G401 (cell line): ENCODE measurements around the gene NSMCE3. TPM values are rescaled to one million over a fixed set of nuclear protein-coding genes. Genes with fewer than 3 reads are reported as not detected.
A peak's percentile ranks its signal among the peaks of the same experiment; 100 is the strongest.

ENCODE experiments used
- DNase-seq: peaks from one replicate; pipeline ENCODE4 v3.0.0-alpha.2; 2015; ENCODE audit warnings: low spot score
- in situ Hi-C: cut with HindIII; loops from 2 replicates; pipeline ENCODE4 v1.10.0; 2016; ENCODE audit warnings: low sequenced_read_pairs, mixed read lengths
- total RNA-seq: library from RNA; depleted of rRNA; stranded (reverse); fragments of >200 nt; shearing (Covaris generic); gene quantifications from 2 replicates; pipeline ENCODE4 v1.2.3, GENCODE V29; 2014

The NSMCE3 gene
- total RNA-seq, 1 experiment from 2014 or later: 15.1 TPM

- in situ Hi-C loops: no loop called here
These were observed 2.6 kb upstream of the NSMCE3 start for GRCh38 chr15:29272219-29272618.

DNA sequence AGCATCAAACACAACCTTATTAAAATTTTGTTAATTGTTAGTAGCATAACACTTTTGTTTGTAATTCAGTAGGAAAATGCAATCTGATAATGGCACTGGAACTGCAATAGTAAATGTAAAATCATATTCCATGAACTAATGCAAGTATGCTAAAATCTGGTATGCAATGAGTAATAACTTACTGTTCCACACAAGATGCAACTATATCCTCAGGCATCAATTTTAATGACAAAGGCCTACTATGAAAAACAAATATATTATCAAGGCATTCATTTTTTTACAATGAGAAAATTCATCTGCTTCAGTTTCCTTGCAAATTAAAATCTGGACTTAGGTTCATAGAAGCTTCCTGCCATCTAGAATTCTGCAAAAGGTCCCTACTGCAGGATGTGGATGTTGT is 1.4 kb upstream of the NSMCE3 start:
- no peak for DNase-seq
- in situ Hi-C loops: no loop called here

More at GRCh38 chr15:29272219-29272618, 2.6 kb upstream of the NSMCE3 start:
- no peak for DNase-seq

DNA sequence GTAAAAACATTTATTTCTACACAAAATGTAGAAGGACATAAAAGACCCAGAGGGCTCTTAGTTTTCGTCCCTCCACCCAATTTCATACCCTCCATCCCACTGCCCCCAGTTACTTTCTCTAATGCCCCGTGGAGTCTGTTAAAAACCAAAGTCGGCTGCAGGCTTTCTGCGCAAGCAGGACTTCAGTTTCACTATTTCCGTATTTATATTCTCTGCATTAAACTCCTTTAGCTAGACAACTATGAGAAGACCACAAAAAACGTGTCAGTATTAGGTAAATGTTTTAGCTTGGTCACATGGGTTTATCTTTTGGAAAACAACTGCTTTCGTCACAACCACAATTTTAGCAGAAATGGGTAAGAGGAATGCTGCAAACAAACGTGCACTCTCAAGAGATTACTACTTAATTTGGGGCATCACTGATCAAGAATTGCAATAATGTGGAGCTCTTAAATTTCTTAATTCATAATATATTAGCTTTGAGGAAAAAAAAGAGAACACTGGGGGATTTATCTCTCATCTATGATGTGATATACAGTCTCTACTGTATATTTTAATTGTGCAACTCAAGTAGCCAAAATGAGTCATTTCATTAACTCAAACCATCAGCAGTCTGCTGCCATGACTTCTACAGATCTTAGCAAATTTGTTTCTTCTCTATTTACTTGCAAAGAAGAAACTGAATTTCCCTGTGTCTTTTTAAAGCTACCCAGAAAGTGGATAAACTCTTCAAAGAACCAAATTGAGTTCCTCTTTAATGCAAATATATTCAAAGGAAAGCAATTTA is 740 bp upstream of the NSMCE3 start:
- peak; percentile 67 for DNase-seq

DNA sequence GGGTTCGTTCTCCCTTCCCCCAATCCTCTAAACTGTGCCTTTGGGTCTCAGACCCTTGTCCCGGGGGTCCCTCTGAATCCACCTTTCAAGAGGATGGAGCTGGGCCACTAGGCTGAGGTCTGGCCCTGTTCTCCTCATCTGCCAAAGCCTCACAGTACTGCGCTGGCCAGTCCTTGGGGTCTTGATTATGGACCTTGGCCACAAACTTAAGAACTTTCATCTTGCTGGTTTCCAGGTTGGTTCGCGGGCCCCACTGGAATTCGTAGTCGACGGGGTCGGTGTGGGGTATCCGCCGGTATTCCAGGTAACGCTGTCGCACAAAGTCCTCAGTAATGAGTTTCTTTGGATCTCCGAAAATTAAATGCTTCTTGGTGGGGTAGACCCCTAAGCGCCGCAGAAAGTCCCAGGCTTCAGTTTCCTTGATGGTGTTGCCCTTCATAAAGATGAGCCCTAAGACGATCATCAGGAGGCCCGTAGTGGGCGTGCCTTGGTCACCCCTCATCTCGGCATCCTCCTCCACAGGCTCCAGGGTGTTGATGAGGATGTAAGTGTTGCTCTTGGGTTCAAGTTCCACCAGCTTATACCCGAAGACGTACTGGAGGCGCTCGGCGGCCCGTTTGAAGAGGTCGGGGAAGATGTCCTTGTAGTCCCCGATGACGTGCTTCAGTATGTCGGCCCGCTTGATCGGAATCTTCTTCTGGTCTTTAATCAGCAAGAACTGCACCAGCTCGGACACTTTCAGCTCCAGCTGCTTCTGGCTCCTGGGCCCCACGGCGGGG is 727 bp downstream of the NSMCE3 start:
- DNase-seq: peak; percentile 58

More for the DNA sequence above, 740 bp upstream of the NSMCE3 start:
- in situ Hi-C loops: no loop called here

GRCh38 chr15:29266052-29266582 is 3.5 kb downstream of the NSMCE3 start:
- in situ Hi-C loops: no loop called here
- peak; percentile 27 for DNase-seq

More for the DNA sequence above, 727 bp downstream of the NSMCE3 start:
- in situ Hi-C loops: no loop called here

GRCh38 chr15:29263289-29263688 is 6.3 kb downstream of the NSMCE3 start:
- in situ Hi-C loops: no loop called here
- no peak for DNase-seq

GRCh38 chr15:29262738-29263137 is 6.9 kb downstream of the NSMCE3 start:
- in situ Hi-C loops: no loop called here

DNA sequence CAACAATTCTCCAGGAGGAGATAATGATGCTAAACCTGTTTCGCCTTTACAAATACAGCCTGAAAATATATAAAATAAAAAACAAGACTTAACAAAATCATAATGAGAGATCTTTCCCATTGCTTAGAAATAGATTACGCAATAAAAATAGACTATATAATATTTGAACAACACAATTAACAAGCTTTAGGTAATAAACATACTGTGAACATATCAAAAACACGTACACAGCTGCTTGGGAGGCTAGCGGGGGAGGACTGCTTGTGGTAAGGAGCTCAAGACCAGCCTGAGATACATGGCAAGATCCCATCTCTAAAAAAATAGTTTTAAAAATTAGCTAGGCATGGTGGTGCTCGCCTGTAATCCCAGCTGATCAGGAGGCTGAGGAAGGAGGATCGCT is 8.7 kb downstream of the NSMCE3 start:
- in situ Hi-C loops: no loop called here
- no peak for DNase-seq

More at GRCh38 chr15:29262738-29263137, 6.9 kb downstream of the NSMCE3 start:
- DNase-seq: no peak

DNA sequence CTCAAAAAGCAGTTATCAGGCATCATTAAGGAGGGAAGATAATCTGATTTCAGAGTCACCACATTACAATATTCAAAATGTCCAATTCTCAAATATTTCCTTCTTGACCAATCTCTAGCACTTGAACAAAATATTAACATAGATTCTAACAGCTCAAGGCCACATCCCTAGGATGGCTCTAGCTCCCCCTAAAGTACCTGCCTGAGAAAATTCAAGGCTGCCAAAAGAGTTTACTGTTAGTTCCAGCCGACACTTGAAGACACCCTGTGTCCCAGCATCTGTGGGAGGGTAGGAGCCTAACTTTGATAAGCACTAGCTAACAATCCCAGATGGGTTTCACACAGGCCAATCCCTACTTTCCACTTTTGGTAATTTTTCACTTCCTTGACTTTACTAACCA is 10.4 kb downstream of the NSMCE3 start:
- in situ Hi-C loops: no loop called here
- no peak for DNase-seq

- in situ Hi-C loops: no loop called here
- DNase-seq: no peak
These were observed 17.4 kb downstream of the NSMCE3 start for GRCh38 chr15:29252234-29252633.

- in situ Hi-C loops: no loop called here
- DNase-seq: no peak
These were observed 25.1 kb downstream of the NSMCE3 start for GRCh38 chr15:29244544-29244943.

- no peak for DNase-seq
- in situ Hi-C loops: no loop called here
These were observed 25.5 kb downstream of the NSMCE3 start for GRCh38 chr15:29244123-29244522.

DNA sequence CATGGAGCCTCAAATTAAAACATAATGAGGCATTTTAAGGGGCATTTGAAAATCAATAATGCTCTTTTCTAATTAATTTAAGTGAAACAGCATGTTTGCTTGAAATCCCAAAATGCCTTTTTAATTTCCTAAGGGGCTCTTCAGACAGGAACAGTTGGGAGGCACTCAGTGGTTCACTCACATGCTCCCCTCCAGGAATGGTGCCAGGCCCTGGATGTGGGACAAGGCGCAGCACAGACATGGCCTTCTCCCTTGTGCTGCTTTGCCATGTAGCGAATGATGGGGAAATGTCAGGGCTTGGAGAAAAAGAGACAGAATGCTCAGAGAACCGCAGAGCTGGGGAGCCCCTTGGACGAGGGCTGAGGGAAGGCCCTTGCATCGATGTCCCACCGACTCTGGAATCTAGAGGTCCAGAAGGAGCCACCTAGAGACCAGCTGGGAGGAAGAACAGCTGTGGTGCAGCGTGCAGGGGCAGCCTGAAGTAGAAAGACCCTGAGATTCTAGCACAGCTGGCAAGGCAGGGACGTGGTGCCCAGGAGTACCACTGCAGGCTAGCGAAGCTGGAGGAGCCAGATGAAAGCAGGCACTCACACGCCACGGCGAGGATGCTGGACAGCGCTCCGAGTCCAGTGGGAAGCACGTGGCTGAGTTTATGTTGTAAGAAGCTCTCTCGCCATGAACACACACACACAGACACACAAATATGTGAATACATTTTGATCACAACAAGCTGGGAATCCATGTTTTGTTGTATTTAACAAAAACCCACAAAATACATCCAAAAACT is 27.0 kb downstream of the NSMCE3 start:
- in situ Hi-C loops: no loop called here
- DNase-seq: peak; percentile 30

DNA sequence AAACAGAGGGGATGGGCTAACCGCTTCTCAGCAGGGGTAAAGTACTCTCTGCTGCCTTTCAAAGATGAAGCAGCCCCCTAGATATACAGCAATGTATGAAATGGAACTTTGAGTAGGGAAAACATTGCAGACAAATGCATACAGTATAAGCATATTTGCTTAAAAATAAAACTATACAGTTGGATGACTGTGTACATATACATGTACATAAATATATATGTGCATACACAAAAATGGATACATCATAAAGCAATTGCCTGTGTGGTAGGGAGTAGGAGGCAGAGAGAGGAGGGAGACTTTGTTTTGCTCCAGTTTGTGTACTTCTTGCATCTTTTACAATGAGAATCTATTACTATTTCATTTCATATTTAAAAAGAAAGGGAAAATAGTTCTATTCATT is 28.4 kb downstream of the NSMCE3 start:
- in situ Hi-C loops: no loop called here
- no peak for DNase-seq

- no peak for DNase-seq
- in situ Hi-C loops: no loop called here
These were observed 30.2 kb downstream of the NSMCE3 start for GRCh38 chr15:29239395-29239794.

- no peak for DNase-seq
- in situ Hi-C loops: no loop called here
These were observed 36.1 kb downstream of the NSMCE3 start for GRCh38 chr15:29233566-29233965.

GRCh38 chr15:29226436-29227208 is 43.0 kb downstream of the NSMCE3 start:
- no peak for DNase-seq
- in situ Hi-C loops: no loop called here

GRCh38 chr15:29225534-29226234 is 43.9 kb downstream of the NSMCE3 start:
- in situ Hi-C loops: no loop called here
- DNase-seq: peak; percentile 57
